ENCODE results near the gene RNF150.

GRCh38 chr4:141046255-141046654, 87.0 kb downstream of the RNF150 start:
- TF ChIP-seq REST (IDR thresholded peaks at IDR 0.05; ENCODE audit: insufficient read depth in 1 of 2, low read depth in 2 of 2, low read length in 1 of 2) (no peak), CTCF (IDR thresholded peaks at IDR 0.05) (no peak), SIN3A (IDR thresholded peaks at IDR 0.05; ENCODE audit: borderline replicate concordance, insufficient read depth, low read depth, low read length) (no peak)
